K562 (cell line): Measurements from ENCODE around the gene PDLIM4.

ENCODE experiments used
- REST ChIP-seq, 2 experiments: fragments of 450-650 bp; formaldehyde crosslinking in 1 of 2; IDR thresholded peaks; 2 replicates each; pipeline versions ENCODE4 v1.4.0 to v1.6.1; 2014 to 2020; ENCODE audit warnings: mild to moderate bottlenecking in 2 of 2, borderline replicate concordance in 1 of 2, low read depth in 1 of 2
- SIN3A ChIP-seq, 2 experiments: fragments of 150-350 bp in 1 of 2; IDR thresholded peaks; 2 replicates each; pipeline ENCODE4 v1.6.1; 2011 to 2016; ENCODE audit warnings: borderline replicate concordance in 2 of 2, low read depth in 2 of 2, low read length in 2 of 2, mild to moderate bottlenecking in 2 of 2, moderate library complexity in 2 of 2; ENCODE audit not compliant: control insufficient read depth in 1 of 2
- TARDBP ChIP-seq: fragments of 450-650 bp; IDR thresholded peaks from 2 replicates; pipeline ENCODE4 v1.6.1; 2016
- ZFP1 ChIP-seq: fragments of 450-650 bp; formaldehyde crosslinking; IDR thresholded peaks from 2 replicates; pipeline ENCODE4 v1.4.0; 2020; ENCODE audit warnings: mild to moderate bottlenecking, mixed read lengths

- TF ChIP-seq SIN3A (IDR thresholded peaks at IDR 0.05; ENCODE audit: borderline replicate concordance in 2 of 2, control insufficient read depth in 1 of 2, low read depth in 2 of 2, low read length in 2 of 2): no peak
- no peak for TF ChIP-seq ZFP1 (CRISPR knock-in tag)
- TF ChIP-seq TARDBP: no peak
- no peak for TF ChIP-seq REST (IDR thresholded peaks at IDR 0.05; ENCODE audit: borderline replicate concordance)
- no peak for TF ChIP-seq REST (CRISPR knock-in tag; IDR thresholded peaks at IDR 0.05; ENCODE audit: low read depth)
Observed at GRCh38 chr5:132243366-132243977, 14.0 kb upstream of the PDLIM4 start.
